Chondrocyte (in vitro differentiated cells): ENCODE results near the gene EEF2. TPM values are rescaled to one million over a fixed set of nuclear protein-coding genes. Genes with fewer than 3 reads are reported as not detected.
A peak's percentile ranks its signal among the peaks of the same experiment; 100 is the strongest.

Source experiments
- DNase-seq: peaks from one replicate; pipeline ENCODE4 v3.0.0; 2021; ENCODE audit warnings: mixed read lengths, low spot score
- H3K27ac Mint-ChIP-seq: one replicate; pipeline ENCODE4 v1.8.0; 2021; ENCODE audit warnings: mild to moderate bottlenecking, moderate library complexity, mixed read lengths; ENCODE audit not compliant: unreplicated experiment
- H3K27me3 Mint-ChIP-seq: 2 replicates; pipeline ENCODE4 v1.8.0; 2021; ENCODE audit warnings: low read depth, mixed read lengths
- H3K36me3 Mint-ChIP-seq: 2 replicates; pipeline ENCODE4 v1.8.0; 2021; ENCODE audit warnings: low read depth, mixed read lengths
- H3K4me1 Mint-ChIP-seq: 2 replicates; pipeline ENCODE4 v1.8.0; 2021; ENCODE audit warnings: low read depth, mild to moderate bottlenecking, mixed read lengths
- H3K4me3 Mint-ChIP-seq: one replicate; pipeline ENCODE4 v1.8.0; 2021; ENCODE audit warnings: mild to moderate bottlenecking, moderate library complexity, mixed read lengths; ENCODE audit not compliant: unreplicated experiment
- H3K9me3 Mint-ChIP-seq: 2 replicates; pipeline ENCODE4 v1.8.0; 2021; ENCODE audit warnings: low read depth, mixed read lengths
- total RNA-seq: library from RNA; stranded (reverse); gene quantifications from 3 replicates; pipeline ENCODE4 v1.2.1, GENCODE V29; 2021
- TF ChIP-seq, protein P1 (sequence below): fragments of 200-600 bp; sonication (generic); IDR thresholded peaks from 2 replicates; pipeline ENCODE4 v1.5.0; 2021; ENCODE audit warnings: antibody characterized with exemption, mild to moderate bottlenecking, moderate library complexity

EEF2 gene
- total RNA-seq, 1 donor from 2014 or later = 2,370 TPM

DNA sequence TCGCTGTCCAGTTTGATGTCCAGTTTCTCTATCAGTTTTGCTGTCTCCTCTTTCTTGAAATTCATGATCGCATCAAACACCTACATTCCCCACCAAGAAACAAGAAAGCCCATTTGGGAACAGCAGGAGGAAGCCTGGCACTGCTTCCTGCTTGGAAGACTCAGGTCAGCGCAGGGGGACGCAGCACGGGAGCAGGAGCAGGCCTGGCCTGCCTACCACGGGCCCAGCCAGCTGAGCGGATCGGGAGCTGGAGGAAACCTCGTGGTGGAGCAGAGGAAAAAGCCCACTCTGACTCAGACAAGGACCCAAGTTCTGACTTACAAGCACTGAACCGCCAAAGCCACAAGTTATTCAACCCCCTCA lies 3.9 kb downstream of the EEF2 start:
- TF ChIP-seq, protein P1, sequence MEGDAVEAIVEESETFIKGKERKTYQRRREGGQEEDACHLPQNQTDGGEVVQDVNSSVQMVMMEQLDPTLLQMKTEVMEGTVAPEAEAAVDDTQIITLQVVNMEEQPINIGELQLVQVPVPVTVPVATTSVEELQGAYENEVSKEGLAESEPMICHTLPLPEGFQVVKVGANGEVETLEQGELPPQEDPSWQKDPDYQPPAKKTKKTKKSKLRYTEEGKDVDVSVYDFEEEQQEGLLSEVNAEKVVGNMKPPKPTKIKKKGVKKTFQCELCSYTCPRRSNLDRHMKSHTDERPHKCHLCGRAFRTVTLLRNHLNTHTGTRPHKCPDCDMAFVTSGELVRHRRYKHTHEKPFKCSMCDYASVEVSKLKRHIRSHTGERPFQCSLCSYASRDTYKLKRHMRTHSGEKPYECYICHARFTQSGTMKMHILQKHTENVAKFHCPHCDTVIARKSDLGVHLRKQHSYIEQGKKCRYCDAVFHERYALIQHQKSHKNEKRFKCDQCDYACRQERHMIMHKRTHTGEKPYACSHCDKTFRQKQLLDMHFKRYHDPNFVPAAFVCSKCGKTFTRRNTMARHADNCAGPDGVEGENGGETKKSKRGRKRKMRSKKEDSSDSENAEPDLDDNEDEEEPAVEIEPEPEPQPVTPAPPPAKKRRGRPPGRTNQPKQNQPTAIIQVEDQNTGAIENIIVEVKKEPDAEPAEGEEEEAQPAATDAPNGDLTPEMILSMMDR = no peak
- Mint-ChIP-seq H3K27me3 (no peaks in the 10 kb centered on the region), H3K36me3 (peaks cover 55% of the 10 kb centered on the region), H3K27ac (peak overlapping the region; percentile 75), H3K4me1 (peaks cover 41% of the 10 kb centered on the region), H3K4me3 (no peak overlapping the region), H3K9me3 (no peaks in the 10 kb centered on the region)
- DNase-seq = no peak

DNA sequence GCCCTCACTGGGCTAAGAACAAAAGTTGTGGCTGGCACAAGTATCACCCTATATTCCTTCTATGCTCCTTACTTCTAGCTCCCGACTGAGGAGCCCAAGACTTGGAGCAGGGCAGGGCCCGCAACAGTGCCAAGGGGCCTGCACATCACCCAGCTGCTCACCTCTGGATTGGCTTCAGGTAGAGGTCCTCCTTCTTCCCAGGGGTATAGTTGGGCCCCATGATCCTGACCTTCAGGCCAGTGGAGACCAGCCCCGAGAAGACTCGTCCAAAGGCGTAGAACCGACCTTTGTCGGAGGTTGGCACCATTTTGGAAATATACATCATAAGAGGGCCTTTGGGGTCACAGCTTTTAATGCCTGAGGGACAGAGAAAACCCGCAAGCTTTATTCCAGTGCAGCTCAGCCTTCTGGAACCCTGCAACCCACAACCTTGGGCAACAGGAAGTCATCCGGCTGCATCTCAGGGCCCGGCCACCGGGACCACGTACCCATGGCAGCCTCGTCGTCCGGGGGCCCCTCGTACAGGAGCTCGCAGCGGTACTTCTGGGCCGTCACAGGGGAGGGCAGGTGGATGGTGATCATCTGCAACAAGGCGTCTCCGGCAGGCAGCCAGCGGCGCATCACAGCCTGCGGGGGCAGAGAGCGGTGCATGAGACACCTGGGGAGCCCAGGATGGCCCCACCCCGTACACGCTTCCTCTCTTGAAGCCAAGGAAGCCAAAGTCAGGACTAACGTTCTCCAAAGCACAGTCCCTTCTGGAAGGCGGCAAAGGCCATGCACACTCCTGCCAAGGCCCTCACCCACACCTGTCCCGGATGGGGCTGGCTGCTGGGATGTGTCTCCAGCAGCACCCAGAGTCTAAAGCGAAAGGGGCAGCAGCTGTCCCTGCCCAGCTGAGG lies 4.7 kb downstream of the EEF2 start:
- H3K4me1 Mint-ChIP-seq = peaks cover 33% of the 10 kb centered on the region
- peak overlapping the region; percentile 75 for H3K27ac Mint-ChIP-seq
- no peak overlapping the region for H3K4me3 Mint-ChIP-seq
- no peaks in the 10 kb centered on the region for H3K9me3 Mint-ChIP-seq
- DNase-seq = no peak
- no peaks in the 10 kb centered on the region for H3K27me3 Mint-ChIP-seq
- TF ChIP-seq, protein P1 = no peak
- H3K36me3 Mint-ChIP-seq = peaks cover 59% of the 10 kb centered on the region

DNA sequence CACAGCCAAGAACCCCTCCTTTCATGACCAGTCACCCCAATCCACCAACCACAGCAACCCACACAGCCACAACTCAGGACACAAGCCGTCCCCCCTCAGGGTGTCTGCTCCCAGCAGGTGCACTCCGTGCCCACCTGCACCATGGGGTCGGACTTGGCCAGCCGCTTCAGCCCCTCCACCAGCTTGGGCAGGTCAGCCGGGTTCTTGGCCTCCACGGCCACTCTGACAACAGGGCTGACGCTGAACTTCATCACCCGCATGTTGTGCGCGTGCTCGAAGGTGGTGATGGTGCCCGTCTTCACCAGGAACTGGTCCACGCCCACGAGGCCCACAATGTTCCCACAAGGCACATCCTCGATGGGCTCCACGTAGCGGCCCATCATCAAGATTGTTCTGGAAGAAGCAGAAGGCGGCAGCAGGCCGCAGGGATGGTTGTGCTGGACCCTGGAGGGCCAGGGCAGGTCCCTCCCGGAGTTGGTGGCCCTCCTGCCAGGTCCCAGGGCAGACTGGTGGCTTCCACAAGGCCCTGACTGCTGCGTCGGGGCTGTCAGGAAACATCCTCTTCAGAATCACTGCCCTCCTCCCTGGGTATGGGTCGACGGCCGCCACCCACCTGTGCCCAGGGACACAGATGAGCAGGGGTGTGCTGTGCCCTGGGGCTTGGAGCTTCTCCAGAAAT lies 5.5 kb downstream of the EEF2 start:
- H3K27me3 Mint-ChIP-seq = no peaks in the 10 kb centered on the region
- peaks cover 30% of the 10 kb centered on the region for H3K4me1 Mint-ChIP-seq
- TF ChIP-seq, protein P1 = no peak
- no peak overlapping the region for H3K4me3 Mint-ChIP-seq
- no peaks in the 10 kb centered on the region for H3K9me3 Mint-ChIP-seq
- H3K27ac Mint-ChIP-seq = peak overlapping the region; percentile 54
- H3K36me3 Mint-ChIP-seq = peaks cover 59% of the 10 kb centered on the region
- DNase-seq = no peak

DNA sequence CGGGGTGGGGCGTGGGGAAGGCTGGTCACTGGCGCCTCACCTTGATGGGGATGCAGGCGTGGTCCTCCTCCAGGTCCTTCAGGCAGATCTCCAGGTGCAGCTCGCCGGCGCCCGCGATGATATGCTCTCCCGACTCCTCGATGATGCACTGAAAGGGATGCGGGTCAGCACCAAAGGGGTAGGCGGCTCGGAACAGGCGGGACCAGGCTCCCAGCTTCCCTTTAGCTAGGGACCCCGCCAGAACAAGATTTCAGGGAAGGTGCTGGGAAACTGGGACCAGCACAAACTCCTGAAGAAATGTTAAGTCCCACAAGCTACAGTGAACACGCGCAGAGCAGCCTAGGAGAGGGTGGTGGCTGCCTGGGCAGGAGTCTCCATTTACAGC lies 6.0 kb downstream of the EEF2 start:
- Mint-ChIP-seq H3K27me3 (no peaks in the 10 kb centered on the region), H3K4me1 (peaks cover 30% of the 10 kb centered on the region), H3K27ac (peak overlapping the region; percentile 27), H3K36me3 (peaks cover 54% of the 10 kb centered on the region), H3K9me3 (no peaks in the 10 kb centered on the region), H3K4me3 (no peak overlapping the region)
- DNase-seq = no peak
- TF ChIP-seq, protein P1 = no peak

DNA sequence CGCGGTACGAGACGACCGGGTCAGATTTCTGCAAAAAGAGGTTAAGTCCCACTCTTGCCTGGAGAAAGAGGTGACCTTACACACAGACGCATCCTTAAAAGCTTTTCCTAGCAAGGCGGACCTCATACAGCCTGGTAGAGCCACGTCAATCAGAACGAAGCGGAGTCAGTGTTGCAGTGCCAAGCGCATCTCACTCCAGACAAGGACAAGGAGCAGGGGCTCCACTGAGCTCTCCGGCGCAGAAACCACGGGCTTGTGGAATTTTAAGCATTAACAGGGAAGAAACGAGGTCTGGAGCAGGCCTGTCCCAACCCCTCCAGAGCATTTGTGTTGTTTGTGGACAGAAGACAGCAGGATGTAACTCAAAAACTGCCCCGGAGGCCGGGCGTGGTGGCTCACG lies 7.1 kb downstream of the EEF2 start:
- H3K4me3 Mint-ChIP-seq = no peak overlapping the region
- H3K36me3 Mint-ChIP-seq = peaks cover 43% of the 10 kb centered on the region
- no peak overlapping the region for H3K27ac Mint-ChIP-seq
- TF ChIP-seq, protein P1 = no peak
- no peaks in the 10 kb centered on the region for H3K9me3 Mint-ChIP-seq
- DNase-seq = no peak
- H3K4me1 Mint-ChIP-seq = peaks cover 18% of the 10 kb centered on the region
- no peaks in the 10 kb centered on the region for H3K27me3 Mint-ChIP-seq
